Measurements from ENCODE around the gene ZNF239. TPM values are rescaled to one million over a fixed set of nuclear protein-coding genes. Genes with fewer than 3 reads are reported as not detected.

Gene ZNF239
- 4.2 and 6.5 TPM in 2 replicates for total RNA-seq

DNA sequence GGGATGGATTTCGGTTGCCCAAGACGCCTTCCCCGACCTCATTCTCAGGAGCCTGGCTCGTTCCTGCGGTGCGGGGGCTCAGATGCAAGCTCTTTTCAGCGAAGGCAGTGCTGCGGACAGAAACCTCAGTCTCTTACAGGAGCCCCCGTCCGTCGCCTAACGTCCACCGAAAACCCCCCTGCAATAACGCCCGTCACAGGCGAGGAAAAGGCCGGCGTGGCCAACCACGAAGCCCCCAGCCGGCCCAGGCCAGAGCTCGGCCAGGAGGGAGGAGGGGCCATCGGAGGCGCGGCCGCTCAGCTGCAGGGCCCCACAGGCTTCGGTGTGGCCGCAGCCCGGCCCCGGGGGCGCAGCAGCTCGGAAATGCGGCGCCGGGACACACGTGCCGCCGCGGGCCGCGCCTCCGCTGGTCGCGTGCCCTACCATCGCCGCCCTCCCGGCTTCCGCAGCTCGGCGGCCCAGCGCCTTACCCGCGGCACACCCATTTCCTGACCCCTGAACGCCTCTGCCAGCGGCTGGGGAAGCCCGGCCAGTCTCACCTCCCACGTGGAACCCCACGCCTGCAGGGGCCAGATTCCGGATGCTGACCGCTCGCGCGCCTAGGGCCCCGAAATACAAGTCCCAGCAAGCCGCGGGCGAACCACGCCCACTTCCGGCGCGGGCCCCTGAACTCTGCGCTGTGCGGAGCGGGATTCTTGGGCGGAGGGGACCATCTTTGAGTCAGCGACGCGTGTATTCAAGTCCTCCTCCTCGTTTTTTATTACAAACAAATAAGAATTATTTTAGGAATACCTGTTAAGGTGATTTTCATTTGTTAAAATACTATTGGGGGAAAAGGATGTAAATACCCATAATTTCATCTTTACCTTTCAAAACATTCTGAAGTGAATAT, at the start of gene ZNF239:
ZNF239 (minus strand) TSS at position 616 of the 892 bp plus-strand sequence. CDS start 16,537 bp downstream, outside the sequence.
- peak within 1 kb of the TSS; percentile 68 for H3K4me3 ChIP-seq (ENCODE audit: low read depth, low read length)
- DNase-seq (ENCODE audit: low read depth) = peak; percentile 88
- no peak for TF ChIP-seq CTCF (IDR thresholded peaks at IDR 0.05; ENCODE audit: insufficient read depth, low read depth, low read length)

- no peak for TF ChIP-seq CTCF (IDR thresholded peaks at IDR 0.05; ENCODE audit: insufficient read depth, low read depth, low read length)
- H3K4me3 ChIP-seq (ENCODE audit: low read depth, low read length) = peak overlapping the region; percentile 39
- peak; percentile 60 for DNase-seq (ENCODE audit: low read depth)
These were observed 48.9 kb upstream of the ZNF239 start for GRCh38 chr10:43623351-43623750.

GRCh38 chr10:43622038-43622437, 47.6 kb upstream of the ZNF239 start:
- TF ChIP-seq CTCF (IDR thresholded peaks at IDR 0.05; ENCODE audit: insufficient read depth, low read depth, low read length) = no peak
- no peak for DNase-seq (ENCODE audit: low read depth)
- H3K4me3 ChIP-seq (ENCODE audit: low read depth, low read length) = no peak overlapping the region

DNA sequence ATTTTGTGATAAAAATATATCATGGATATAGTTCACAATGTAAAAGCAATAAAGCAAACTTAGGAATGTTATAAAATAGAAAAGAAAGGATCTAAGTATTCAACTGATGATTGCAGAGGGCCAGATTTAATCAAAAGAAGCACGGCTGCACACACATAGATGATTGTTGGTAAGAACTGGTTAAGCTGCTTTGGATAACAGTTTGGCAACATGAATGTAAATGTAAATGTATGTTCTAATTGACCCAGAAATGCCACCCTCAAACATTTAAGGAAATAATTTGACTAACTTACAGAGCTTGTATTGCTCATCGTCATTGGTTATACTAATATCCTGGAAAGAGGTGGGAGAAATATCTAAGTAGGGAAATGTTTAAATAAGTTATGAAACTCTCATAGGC, 45.0 kb upstream of the ZNF239 start:
- no peak for DNase-seq (ENCODE audit: low read depth)
- H3K4me3 ChIP-seq (ENCODE audit: low read depth, low read length) = no peak overlapping the region
- no peak for TF ChIP-seq CTCF (IDR thresholded peaks at IDR 0.05; ENCODE audit: insufficient read depth, low read depth, low read length)

DNA sequence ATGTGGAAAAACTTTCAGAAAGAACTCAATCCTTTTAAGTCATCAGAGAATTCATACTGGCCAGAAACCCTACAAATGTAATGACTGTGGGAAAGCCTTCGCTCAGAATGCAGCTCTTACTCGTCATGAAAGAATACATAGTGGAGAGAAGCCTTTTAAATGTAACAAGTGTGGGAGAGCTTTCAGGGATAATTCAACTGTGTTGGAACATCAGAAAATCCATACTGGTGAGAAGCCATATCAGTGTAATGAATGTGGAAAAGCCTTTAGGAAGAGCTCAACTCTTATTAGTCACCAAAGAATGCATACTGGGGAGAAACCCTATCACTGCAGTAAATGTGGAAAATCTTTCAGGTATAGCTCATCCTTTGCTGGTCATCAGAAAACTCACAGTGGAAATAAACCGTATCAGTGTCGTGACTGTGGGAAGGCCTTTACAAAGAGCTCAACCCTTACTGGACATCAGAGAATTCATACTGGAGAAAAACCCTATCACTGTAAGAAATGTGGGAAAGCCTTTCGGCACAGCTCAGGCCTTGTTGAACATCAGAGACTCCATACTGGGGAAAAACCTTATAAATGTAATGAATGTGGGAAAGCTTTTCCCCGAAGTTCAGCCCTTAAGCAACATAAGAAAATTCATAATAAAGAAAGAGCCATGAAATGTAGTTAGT, 42.4 kb upstream of the ZNF239 start:
- no peak for DNase-seq (ENCODE audit: low read depth)
- no peak for TF ChIP-seq CTCF (IDR thresholded peaks at IDR 0.05; ENCODE audit: insufficient read depth, low read depth, low read length)
- H3K4me3 ChIP-seq (ENCODE audit: low read depth, low read length) = no peak overlapping the region

DNA sequence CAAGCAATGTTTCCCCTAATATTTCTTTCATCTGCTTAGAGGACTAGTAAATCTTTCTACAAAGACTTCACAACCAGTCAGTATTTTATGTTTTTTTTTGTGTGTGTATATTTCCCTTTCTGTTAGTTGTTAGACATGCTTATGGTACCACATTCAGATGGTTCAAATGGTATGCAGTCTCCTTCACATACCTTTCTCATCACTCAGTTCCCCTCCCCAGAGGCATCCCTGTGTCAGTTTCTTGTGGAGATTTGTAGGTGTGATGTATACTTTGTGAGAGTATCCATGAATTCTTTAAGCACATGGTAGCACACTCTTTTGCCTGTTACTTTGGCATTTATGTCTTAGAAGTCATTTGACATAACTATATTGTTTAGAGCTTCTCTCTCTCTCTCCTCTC, 36.2 kb upstream of the ZNF239 start:
- no peak for TF ChIP-seq CTCF (IDR thresholded peaks at IDR 0.05; ENCODE audit: insufficient read depth, low read depth, low read length)
- no peak overlapping the region for H3K4me3 ChIP-seq (ENCODE audit: low read depth, low read length)
- DNase-seq (ENCODE audit: low read depth) = no peak

Measured in fibroblast of villous mesenchyme (primary cell).